Fibroblast of mammary gland (primary cell): ENCODE results near the gene TDRD9.
A peak's percentile ranks its signal among the peaks of the same experiment; 100 is the strongest.

ENCODE experiments used
- DNase-seq: peaks from one replicate; pipeline ENCODE4 v3.0.0-alpha.2; 2010; ENCODE audit warnings: low read depth
- H3K4me3 ChIP-seq: 2 replicates; pipeline ENCODE4 v1.5.1; 2011; ENCODE audit warnings: low read depth, mild to moderate bottlenecking, low read length, moderate library complexity; ENCODE audit not compliant: control insufficient read depth
- TF ChIP-seq, protein P1 (sequence below): conservative IDR thresholded peaks from 2 replicates; pipeline ENCODE4 v1.5.1; 2011; ENCODE audit warnings: low read depth, low read length, inconsistent platforms; ENCODE audit not compliant: control insufficient read depth, insufficient read depth

TDRD9 gene

DNA sequence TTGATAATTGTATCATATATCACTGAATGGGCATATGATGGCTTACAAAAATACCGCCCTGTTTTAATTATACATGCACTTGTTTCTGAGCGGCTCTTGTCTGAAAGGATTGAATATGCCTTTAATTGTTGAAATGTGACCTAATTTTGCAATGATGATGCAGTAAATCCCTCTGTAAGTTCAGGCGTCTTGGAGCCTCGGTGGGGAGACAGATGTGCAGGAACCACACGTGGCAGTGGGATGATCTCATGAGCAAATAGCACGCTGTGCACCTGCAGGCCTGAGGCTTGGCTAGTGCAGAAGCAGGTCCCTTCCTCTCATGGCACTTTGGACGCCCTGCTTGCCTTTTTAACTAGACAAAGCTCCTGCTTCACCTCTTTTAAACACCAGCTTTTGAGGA lies 108.0 kb downstream of the TDRD9 start:
- TF ChIP-seq, protein P1, sequence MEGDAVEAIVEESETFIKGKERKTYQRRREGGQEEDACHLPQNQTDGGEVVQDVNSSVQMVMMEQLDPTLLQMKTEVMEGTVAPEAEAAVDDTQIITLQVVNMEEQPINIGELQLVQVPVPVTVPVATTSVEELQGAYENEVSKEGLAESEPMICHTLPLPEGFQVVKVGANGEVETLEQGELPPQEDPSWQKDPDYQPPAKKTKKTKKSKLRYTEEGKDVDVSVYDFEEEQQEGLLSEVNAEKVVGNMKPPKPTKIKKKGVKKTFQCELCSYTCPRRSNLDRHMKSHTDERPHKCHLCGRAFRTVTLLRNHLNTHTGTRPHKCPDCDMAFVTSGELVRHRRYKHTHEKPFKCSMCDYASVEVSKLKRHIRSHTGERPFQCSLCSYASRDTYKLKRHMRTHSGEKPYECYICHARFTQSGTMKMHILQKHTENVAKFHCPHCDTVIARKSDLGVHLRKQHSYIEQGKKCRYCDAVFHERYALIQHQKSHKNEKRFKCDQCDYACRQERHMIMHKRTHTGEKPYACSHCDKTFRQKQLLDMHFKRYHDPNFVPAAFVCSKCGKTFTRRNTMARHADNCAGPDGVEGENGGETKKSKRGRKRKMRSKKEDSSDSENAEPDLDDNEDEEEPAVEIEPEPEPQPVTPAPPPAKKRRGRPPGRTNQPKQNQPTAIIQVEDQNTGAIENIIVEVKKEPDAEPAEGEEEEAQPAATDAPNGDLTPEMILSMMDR: no peak
- no peak overlapping the region for H3K4me3 ChIP-seq
- DNase-seq: no peak

DNA sequence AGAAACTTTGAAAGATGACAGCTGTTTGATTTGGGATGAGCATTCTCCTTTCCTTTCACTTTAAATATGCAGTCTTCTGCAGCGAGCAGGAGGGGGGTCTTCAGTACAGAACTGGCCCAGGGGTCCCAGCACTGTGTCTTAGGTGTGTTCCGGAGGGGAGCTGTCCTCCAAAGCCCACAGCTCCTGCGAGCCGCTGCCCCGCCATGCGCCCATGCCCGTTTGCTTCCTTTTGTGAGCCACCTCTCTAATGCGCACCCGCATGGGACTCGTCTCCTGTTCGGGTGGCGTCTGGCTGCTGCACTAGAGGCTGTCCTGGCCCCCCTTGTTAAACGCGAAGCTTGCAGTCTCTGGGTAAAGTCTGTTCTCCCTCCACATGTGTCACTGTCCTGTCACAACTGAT lies 108.8 kb downstream of the TDRD9 start:
- TF ChIP-seq, protein P1: no peak

DNA sequence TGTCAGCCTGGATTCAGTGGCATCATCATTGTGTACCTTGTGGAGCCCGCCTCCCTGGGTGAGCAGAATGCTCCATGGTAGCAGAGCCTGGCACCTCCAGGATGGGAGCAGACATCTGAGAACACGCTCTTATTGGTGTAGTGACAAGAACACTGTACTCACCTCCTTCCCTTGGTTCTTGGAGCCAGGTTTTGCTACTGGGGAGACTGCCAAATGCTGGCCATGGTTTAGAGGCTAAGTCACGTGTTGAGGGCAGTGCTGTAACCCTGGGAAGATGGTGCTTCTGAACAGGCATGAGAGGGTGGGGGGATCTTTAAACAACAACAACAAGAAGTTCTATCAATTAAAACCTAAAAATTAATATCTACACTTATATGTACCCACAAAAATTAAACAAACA lies 109.6 kb downstream of the TDRD9 start:
- H3K4me3 ChIP-seq: no peak overlapping the region
- DNase-seq: peak; percentile 6
- TF ChIP-seq, protein P1: no peak

More for the DNA sequence above, 108.8 kb downstream of the TDRD9 start:
- H3K4me3 ChIP-seq: no peak overlapping the region
- DNase-seq: no peak

DNA sequence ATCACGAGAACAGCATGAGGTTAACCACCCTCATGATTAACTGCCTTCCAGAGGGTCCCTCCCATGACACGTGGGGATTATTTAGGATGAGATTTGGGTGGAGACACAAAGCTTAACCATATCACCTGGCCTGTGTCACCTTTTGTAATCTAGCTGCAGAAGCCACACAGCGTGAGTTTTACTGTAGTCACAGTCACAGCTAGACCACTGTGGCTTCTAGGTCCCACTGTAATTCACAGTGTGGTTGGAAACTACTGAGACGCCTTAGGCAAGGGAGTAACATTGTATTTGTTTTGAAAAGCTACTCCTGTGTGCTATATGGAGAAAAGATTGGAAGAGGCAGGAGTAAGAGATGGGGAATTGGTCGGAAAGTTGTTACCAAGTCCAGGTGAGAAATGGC lies 111.0 kb downstream of the TDRD9 start:
- TF ChIP-seq, protein P1: no peak
- no peak for DNase-seq
- no peak overlapping the region for H3K4me3 ChIP-seq

DNA sequence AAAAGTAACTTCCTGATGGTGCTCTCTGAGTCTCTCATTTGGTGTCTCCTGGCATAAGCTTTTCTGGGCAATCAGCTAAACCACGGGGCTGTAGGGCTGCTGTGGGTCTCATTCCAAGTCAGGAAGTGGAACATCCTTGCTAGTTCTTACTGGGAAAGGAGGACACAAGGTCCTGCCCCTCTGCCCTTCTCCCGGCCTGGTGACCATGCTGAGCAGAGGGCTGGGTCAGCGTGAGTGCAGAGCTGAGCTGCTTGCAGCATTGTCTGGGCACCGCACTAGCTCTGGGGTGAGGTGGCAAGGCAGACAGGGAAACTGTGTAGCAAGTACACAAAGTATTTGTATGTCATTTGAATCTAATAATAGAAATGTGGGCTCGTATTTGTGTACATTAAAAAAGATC lies 112.3 kb downstream of the TDRD9 start:
- DNase-seq: no peak
- H3K4me3 ChIP-seq: no peak overlapping the region
- TF ChIP-seq, protein P1: no peak

DNA sequence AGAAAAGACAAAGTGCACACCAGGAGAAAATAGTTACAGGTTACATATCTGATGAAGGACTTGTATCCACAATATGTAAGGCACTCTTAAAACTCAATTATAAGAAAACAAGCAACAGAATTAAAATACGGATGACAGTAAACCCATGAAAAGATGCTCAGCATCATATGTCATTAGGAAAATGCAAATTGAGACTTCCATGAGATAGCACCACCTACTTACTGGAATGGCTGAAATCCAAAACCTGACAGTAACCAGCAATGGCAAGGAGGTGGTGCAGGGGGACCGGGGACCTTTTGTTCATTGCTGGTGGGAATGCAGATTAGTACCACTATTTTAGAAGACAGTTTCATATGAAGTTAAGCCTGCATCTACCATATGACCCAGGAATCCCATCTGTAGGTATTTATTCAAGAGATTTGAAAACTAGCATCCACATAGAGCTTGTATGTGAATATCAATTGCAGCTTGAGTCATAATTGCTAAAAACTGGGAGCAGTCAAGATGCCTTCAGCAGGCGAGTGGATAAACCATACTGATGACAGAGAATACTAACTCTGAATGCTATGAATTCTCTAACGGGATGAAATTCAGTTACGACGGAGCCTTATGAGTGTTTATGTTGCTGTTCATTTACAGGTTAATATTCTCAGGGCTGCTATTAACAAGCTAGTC lies 113.3 kb downstream of the TDRD9 start:
- TF ChIP-seq, protein P1: no peak
- H3K4me3 ChIP-seq: no peak overlapping the region
- no peak for DNase-seq

DNA sequence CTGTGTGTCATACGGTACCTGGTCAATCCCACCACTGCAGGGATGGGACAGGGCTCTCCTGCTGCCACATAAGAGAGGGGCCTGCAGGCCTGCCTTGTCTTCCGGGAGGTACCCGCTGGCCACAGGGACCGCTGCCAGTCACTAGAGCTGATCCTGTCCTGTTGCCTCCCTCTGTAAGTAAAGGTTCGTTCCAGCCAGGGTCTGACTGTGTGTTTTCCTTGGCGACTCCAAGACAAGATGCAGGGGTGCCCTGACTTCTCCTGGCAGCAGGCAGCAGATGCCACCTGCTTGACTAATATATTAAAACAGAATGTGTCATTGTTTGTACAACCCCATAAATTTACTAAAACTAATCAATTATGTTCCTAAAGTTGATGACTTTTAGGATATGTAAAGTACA lies 115.8 kb downstream of the TDRD9 start:
- no peak for DNase-seq
- no peak overlapping the region for H3K4me3 ChIP-seq
- TF ChIP-seq, protein P1: no peak
